IMR-90 (cell line): ENCODE measurements around the gene BCAT1.

Experiments used
- BHLHE40 ChIP-seq: fragments of 150-350 bp; IDR thresholded peaks from 2 replicates; pipeline ENCODE4 v1.6.1; 2016; ENCODE audit warnings: mild to moderate bottlenecking, low read depth, low read length
- CEBPB ChIP-seq: IDR thresholded peaks from 2 replicates; pipeline ENCODE4 v1.6.1; 2012; ENCODE audit warnings: low read depth, low read length, improper control_type of control experiment
- CHD1 ChIP-seq: IDR thresholded peaks from 2 replicates; pipeline ENCODE4 v1.6.1; 2012; ENCODE audit warnings: low read depth, low read length, improper control_type of control experiment
- CTCF ChIP-seq: conservative IDR thresholded peaks from 2 replicates; pipeline ENCODE4 v1.5.1; 2012; ENCODE audit warnings: mild to moderate bottlenecking, low read depth, low read length, improper control_type of control experiment
- MAZ ChIP-seq: IDR thresholded peaks from 2 replicates; pipeline ENCODE4 v1.6.1; 2012; ENCODE audit warnings: low read depth, mild to moderate bottlenecking, low read length, improper control_type of control experiment, moderate library complexity, borderline replicate concordance
- MXI1 ChIP-seq: IDR thresholded peaks from 2 replicates; pipeline ENCODE4 v1.6.1; 2012; ENCODE audit warnings: low read depth, mild to moderate bottlenecking, low read length, moderate library complexity, borderline replicate concordance
- POLR2A ChIP-seq: IDR thresholded peaks from 2 replicates; pipeline ENCODE4 v1.6.1; 2012; ENCODE audit warnings: mild to moderate bottlenecking, low read depth, low read length
- RAD21 ChIP-seq: IDR thresholded peaks from 2 replicates; pipeline ENCODE4 v1.6.1; 2012; ENCODE audit warnings: low read length, improper control_type of control experiment
- RFX5 ChIP-seq: IDR thresholded peaks from 2 replicates; pipeline ENCODE4 v1.8.0; 2012; ENCODE audit warnings: low read depth, mild to moderate bottlenecking, low read length, moderate library complexity
- TF ChIP-seq, protein P1 (sequence below): fragments of 150-350 bp; IDR thresholded peaks from 2 replicates; pipeline ENCODE4 v1.6.1; 2017; ENCODE audit warnings: mild to moderate bottlenecking, antibody characterized with exemption, low read length, low read depth

GRCh38 chr12:24798335-24798734 is 150.6 kb downstream of the BCAT1 start:
- TF ChIP-seq CTCF = no peak
- no peak for TF ChIP-seq RFX5
- no peak for TF ChIP-seq MXI1
- no peak for TF ChIP-seq POLR2A
- no peak for TF ChIP-seq RAD21
- TF ChIP-seq, protein P1, sequence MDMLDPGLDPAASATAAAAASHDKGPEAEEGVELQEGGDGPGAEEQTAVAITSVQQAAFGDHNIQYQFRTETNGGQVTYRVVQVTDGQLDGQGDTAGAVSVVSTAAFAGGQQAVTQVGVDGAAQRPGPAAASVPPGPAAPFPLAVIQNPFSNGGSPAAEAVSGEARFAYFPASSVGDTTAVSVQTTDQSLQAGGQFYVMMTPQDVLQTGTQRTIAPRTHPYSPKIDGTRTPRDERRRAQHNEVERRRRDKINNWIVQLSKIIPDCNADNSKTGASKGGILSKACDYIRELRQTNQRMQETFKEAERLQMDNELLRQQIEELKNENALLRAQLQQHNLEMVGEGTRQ = no peak
- TF ChIP-seq MAZ = no peak
- no peak for TF ChIP-seq CEBPB
- no peak for TF ChIP-seq BHLHE40
- TF ChIP-seq CHD1 = no peak
